Activated gamma-delta T cell treated with Interleukin-2 at 50 U/mL for 16 hours (primary cell): ENCODE measurements around the gene ARMC12.

ENCODE experiments used
- DNase-seq: peaks from one replicate; pipeline ENCODE4 v3.0.0-alpha.2; 2020

ARMC12 gene

DNA sequence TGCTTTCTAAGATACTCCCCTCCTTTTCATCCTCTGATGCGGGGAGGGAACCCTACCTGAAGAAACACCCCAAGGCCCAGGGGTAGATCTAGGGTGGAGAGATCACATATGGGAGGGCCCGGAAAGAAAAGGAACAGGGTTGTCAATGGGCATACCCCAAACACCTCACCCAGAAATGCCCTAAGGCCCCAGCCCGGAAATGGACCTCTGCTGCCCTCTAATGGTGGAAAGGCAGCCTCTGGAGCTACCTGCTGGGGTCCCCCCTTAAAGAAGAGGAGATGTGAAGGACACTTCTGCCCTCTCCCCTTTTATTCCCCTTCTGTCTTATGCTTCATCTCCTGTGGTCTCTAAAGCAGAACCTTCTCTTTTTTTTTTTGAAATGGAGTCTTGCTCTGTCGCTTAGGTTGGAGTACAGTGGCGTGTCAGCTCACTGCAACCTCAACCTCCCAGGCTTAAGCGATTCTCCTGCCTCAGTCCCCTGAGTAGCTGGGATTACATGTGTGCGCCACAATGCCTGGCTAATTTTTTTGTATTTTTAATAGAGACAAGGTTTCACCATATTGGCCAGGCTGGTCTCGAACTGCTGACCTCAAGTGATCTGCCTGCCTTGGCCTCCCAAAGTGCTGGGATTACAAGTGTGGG lies 458 bp upstream of the ARMC12 start:
- peak; percentile 89 for DNase-seq

DNA sequence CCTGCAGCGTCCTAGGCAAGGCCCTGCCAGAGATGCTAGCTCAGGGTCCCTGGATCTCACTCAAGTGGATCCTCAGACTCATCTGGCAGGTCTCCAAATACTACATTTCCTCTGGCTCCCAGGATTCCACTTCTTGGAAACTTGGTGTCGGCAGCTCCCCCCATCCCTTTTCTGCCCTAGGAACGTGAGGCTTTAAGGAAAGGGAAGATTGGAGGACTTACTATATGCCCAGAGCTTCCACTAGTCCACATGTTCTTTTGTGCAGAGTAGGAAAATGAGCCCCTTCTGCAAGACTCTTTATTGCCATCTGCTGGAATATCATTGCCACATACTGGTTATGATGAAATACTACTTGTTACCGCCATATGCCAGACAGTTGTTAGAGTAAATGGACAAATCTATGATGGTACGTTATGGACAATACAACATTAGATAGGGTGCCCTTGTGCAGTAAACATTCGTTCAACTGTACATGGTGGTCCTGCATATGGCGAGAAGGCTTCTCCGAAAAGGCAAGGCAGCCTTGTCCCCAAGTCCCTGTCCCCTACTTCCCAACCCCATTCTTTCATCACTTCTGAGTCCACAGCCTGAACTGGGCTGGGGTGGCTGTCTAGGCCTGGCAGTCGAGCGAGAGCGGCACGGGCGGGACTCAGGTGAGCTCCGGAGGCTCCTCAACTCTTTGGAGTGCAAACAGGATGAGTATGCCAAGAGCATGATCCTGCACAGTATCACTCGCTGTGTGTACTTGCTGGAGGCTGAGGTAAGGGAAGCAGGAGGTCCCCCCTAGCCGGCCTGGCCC lies 780 bp downstream of the ARMC12 start:
- no peak for DNase-seq

DNA sequence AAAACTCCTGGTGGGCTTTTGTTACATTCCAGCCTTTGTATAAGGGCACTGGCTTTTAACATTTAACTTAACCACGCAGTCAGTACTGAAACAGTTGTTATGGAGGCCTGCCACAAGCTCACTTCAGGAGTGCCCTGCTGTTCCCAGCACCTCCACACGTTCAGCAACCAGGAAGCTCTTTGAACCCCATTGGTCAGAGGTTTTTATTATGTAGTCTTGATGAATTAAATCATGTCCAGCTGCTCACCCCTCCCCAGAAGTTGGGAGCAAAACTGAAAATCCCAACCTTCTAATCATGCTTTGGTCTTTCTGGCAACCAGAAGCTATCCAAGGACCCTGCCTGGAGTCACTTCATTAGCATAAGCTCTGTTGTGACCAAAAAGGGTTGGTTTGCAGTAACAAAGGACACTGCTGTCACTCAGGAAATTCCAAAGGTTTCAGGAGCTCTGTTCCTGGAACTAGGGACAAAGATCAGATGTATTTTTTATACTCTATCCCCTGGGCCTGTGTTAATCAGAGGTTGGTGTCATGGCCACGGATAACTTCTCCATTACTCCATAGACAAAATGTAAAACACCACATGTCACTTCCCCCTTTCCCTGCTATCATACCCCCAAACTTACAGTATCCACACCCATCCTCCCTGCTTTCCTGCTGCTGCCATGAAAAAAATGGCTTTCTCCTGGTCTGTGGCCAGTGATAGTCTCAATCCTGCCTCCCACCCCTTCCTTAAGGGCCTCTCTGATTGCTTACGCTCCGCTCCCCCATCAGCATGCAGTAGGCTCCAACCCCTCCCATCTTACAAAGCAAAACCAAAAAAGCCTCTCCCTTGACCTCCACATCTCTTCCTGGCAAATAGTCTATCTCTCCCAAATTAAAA lies 3.1 kb downstream of the ARMC12 start:
- DNase-seq = no peak

DNA sequence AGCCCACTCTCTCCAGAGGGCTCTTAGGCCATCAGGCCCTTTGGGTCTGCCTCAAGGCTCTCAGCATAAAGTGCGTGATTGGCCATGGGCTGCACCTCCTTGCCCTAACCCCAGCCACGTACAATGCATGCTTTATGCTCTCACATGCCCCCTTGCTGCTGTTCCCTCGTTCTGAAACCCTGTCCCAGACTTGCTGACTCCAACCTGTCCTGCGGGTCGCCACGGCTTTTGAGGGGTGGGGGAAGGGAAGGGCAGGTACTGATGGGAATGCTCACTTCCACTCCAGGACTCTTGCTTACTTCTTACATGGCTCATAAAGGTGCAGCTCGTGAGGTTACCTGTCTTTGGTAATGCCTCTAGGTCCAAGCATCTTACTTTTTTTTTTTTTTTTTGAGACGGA lies 6.0 kb downstream of the ARMC12 start:
- no peak for DNase-seq

DNA sequence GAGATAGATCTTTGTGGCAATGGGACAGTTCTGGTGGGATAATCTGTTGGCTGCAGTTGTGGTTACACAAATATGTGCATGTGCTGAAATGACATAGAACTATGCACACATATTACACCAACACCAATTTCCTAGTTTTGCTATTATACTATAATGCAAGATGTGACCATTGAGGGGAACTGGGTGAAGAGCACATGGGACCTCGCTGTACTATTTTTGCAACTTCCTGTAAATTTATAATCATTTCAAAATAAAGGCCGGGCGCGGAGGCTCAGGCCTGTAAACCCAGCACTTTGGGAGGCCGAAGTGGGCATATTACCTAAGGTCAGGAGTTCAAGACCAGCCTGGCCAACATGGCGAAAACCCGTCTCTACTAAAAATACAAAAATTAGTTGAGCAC lies 8.7 kb downstream of the ARMC12 start:
- DNase-seq = no peak

DNA sequence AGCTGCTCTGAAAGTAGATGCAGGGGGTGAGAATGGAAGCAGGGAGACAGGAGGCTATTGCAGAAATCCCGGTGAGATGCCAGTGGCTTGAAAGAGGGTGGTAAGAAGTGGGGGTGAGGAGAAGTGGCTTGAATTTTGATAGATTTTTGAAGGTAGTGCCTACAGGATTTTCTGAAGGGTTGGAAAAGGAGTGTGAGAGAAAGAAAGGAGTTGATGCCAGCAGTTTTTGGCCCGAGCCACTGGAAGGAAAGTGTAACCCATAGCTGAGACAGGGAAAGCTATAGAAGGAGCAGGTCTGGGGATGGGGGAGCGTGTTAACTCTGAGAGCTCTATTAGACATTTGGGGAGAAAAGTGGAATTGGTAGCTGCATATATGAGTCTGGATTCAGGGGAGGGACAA lies 9.7 kb downstream of the ARMC12 start:
- DNase-seq = no peak

DNA sequence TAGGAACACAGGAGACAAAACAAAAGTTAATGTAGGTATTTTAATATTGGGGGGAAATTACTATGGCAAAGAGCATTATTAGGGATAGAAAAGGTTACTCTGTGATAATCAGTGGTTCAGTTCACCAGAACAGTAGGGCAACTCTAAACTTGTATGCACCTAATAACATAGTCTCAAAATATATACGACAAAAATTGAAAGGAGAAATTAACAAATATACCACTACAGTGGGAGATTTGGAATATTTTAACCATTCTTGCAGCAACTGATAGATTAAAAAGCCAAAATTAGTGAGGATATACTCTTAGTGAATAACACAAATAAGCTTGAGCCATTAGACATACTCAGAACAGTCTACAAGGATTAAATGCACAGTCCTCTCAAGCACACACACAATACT lies 11.0 kb downstream of the ARMC12 start:
- no peak for DNase-seq

DNA sequence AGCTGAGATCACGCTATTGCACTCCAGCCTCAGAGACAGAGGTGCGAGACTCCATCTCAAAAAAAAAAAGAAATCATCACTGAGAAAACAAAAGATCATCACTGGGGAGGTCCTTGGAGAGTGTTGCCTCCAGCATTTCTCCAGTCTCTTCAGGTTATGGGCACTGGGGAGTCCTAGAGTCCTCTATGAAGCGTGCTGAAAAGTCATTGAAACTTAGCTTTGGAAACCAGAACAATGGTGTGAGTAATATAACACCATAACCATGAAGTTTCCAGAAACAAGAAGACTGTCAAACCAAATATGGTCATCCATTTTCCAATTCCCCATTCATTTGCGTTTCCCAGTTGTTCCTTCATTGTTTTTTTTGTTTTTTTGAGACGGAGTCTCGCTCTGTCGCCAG lies 13.7 kb downstream of the ARMC12 start:
- DNase-seq = no peak

DNA sequence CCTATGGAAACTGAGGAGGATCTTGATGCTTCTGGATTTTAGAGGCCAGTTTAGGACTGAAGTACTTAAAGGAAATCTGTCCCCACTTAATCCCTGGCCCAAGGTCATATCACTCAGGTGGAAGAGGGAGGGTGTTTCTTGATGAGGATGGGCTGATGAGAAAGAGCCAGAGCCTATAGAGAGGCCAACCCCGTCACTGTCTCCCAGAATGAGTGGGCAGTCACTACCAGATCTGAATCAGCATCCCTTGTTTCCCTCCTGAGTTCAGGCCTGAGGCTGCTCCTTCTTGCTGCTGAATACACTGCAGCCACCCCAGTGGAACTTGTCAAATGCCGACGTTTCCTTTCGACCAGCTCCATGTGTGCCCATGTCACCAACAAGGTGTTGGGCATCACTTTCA lies 14.8 kb downstream of the ARMC12 start:
- DNase-seq = no peak

DNA sequence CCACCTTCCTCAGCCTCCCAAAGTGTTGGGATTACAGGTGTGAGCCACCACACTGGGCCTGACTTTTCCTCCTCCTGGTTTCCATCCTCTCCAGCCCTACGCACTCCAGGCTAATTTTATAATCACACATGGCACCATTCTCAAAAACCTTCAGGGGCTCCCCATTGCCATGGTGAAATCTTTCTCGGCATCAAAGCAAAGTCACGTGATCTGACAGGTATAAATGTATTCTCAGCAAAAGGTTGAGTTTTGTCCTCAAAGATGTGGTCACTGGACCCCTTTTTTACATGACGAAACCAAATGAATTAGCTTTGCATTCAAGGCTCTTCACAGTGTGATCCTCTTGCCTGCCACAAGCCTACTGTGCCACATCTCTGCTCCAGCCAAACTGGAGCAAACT lies 15.5 kb downstream of the ARMC12 start:
- DNase-seq = no peak

DNA sequence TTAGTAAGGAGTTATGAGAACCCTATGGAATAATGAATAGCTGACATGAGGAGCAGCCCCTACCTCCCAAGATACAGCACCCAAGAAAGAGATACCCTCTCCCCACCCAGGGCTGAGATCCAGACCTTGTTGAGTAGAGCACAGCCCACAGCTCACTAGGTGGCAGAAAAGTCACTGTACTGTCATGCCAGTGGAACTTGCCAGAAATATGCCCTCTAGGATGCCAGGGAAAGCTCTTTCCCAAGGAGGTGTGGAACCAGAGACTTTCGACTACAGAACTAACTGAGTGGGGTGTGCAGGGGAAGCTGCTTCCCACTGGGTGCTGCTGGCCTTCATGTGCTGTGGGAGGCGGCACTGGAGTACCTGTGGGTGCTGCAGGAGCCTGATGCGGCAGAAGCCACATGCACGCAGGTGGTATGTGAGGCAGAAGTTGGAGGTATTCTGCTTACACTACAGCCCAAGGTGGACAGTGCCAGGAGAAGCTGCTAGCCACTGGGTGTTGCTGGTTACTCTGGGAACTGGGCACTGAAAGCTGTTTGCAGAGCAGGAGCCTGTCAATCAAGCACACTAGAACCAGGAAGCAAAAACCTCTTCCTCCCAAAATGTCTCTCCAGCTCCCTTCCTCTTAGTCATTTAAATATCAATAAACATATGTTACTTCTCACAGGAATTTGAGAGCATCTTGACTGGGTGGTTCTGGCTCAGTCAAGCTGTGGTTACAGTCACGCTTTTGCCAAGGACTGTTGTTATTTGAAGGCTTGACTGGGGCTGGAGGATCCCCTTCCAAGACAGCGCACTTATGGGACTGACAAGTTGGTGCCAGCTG lies 17.8 kb downstream of the ARMC12 start:
- no peak for DNase-seq

DNA sequence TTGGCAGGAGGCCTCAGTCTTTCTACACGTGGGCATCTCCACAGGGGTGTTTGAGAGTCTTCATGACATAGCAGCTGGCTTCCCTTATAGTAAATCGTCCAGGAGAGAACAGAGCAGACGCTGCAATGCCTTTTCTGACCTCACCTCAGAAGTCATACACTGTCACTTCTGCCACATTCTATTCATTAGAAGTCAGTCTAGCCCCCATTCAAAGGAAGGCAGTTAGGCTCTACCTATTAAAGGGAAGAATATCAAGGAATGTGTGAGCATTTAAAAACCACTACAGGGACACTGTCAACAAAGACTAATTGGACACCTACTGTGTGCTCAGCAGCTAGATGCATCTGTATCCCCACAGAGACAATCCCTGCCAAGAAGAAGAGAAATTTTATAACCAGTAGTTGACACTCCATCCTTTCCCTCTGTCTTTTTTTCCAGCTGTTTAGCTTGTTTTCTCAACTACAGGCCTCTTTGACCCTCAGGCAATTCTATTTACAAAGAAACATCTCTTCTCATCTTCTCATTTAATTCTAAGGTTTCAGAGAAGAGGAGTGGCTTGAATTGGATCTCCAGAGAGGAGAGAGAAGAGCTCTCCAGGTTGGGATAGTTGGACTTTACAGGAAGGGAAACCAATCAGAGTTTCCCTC lies 18.6 kb downstream of the ARMC12 start:
- no peak for DNase-seq

DNA sequence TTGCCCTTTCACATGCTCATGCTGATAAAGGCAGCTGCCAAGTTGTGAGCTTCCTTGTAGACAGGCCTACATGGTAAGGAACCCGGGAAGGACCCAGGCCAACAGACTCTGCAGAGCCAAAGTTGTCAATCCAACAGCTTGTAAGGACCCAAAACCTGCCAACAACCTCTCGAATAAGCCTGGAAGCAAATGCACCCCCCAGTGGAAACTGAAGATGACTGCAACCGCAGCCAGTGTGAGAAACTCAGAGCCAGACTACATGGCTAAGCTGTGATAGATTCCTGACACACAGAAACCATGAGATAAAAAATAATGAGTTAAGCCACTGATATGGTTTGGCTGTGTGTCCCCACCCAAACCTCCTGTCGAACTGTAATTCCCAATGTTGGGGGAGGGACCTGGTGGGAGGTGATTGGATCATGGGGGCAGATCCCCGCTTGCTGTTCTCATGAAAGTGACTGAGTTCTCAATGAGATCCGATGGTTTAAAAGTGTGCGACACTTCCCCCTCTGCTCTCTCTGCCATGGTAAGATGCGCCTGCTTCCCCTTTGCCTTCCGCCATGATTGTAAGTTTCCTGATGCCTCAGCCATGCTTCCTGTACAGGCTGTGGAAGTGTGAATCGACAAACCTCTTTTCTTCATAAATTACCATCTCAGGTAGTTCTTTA lies 20.8 kb downstream of the ARMC12 start:
- DNase-seq = no peak

DNA sequence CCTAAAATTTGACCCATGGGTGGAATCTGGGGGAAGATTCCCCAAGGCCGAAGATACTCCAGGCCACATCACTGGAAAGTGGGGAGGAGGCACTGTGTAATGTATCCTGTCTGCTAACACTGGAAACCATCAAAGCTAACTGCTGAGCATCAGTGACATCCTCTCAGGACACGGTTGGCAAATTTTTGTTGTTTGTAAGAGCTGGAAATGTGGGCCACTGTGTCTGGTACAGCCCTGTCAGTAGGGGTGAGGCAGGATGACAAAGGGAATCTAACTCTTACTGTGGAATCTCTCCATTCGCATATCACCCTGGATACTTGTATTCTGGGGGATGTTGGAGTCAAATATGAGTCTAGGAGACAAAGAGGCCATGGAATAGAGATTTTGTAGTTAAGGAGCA lies 22.6 kb downstream of the ARMC12 start:
- DNase-seq = no peak

DNA sequence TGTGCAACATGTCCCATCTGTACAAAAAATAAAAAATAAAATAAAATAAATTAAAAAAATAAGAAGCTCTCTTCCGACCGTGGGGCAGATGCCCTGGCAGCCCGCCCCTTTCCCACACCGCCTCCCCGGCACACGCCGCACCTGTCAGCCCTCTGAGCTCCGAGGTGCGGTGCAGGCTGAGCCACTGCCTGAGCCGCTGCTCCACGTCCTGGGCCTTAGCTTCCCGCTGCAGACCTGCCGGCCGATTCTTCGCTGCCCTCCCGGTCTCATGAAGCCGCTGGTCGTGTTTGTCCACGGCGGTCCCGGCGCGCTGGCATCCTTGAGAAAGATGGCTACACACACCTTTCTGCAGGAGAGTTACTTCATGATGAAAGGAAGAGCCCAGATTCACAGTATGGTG lies 28.9 kb downstream of the ARMC12 start:
- no peak for DNase-seq

DNA sequence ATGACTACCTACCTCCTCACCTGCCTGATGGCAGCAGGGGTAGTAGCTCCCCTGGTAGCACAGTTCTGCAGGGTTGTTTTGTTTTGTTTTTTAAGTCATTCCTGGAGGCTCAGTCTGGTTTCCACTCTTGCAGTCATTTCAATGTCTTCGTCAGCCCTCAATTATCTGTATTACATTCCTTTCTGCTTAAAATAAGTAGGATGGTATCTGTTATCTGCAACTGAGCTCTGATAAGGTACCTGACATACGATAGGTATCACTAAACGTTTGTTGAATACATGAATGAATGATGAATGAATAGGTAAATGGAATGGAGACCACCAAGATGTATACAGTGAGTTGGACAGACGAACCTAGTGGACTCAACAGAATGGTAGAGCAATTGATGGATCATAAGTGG lies 32.4 kb downstream of the ARMC12 start:
- no peak for DNase-seq

DNA sequence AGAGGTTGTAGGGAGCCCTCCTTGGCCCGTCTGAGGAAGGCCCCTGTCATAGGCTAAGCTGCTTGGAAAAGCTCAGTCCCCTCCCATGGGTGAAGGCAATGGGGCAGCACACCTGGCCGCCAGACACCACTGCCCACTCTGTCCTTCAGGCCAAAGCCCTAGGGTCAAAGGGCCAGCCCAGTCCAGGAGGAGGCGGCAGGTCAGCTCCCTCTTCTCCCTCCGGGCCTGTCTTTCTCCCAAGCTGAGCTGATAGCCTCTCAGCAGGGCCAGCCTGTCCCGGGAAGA lies 34.5 kb downstream of the ARMC12 start:
- no peak for DNase-seq

DNA sequence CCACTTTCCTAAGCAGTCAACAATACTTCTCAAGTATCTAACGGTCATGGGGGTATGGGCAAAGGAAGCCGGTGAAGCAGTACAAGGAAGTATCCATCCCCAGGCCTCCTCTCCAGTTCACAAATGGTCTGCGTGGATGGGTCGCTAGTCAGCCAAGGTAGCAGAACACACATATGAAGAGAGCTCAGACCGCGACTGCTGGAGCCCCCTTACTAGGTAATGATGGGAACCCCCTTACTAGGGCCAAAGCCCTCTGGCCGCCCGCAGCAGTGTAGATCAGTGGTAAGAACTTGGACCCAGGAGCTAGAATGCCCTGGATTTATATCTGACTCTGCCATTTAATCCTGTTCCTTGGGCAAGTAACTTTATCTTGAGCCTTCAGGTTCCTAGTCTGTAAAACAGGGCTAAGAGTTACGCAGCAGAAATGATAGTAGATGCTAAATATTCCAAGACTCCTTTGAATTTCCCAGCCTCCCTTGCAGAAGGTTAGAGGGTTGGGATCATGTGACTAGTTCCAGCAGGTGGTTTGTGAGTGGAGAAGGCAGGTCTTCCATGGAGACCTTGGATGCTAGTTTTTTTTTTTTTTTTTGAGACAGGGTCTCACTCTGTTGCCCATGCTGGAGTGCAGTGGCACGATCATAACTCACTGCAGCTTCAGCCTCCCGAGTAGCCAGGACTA lies 37.4 kb downstream of the ARMC12 start:
- no peak for DNase-seq

DNA sequence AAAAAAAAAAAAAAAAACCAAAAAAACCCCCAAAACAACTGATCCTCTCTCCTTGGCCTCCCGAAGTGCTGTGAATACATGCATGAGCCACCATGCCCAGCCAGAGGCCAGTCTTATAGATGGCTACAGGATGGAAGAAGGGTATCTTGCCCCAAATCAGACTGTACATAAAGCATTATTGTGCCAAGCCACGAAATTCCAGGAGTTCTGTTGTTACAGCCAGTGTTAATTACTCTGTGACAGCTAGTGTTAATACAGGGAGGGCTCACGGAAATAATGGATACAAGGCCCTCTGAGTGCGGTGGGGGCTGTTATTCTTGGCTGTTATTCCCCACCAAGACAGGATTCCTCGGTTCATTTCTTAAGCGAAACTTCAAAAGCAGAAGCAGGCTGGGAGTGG lies 38.2 kb downstream of the ARMC12 start:
- DNase-seq = no peak

DNA sequence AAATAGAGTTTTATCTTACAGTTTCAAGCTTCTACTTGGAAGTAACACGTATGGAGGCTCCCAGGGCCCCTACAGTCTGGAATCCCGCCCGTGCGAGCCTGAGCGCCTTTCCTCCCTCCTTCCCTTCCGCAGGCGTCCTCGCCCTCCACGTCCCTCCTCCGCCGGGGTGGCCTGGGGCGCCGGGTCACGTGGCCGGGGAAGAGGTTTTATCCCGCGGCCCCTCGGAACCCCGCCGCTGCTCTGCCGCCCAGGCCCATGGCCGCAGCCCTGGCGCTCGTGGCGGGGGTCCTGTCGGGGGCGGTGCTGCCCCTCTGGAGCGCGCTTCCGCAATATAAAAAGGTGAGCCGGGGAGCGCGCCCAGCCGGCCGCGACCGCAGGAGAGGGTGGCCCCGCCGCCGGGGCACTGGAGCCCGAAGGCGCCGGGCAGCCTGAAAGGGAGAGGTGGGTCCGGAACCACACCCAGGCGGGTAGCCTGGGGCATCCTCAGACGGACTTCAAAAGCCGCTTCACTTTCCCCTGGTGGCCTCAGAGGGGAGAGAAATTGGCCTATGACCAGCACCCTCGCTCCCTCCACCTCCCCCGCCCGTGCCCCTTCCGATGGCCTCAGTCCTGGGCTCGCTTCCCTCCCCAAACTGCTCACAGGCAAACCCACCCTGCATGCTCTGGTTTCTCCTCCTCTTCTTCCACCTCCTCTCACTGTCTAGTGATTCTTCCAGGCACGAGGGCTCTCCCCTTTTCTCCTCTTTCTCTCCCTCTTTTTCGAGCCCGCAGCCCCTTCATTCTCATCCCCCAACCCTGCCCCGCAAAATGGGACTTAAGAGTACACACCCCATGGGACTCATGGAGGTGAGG lies 39.8 kb downstream of the ARMC12 start, which contains the start of gene CLPSL2:
CLPSL2 (plus strand) TSS at position 235 of the 852 bp plus-strand sequence; CDS start at position 256, 21 bp downstream.
- DNase-seq = no peak
